Measurements from ENCODE around the gene ZBTB48.

Gene ZBTB48

GRCh38 chr1:6614019-6614928 lies 34.5 kb downstream of the ZBTB48 start:
- peak; percentile 45 for DNase-seq (ENCODE audit: low read depth)
- no peak for TF ChIP-seq CTCF (IDR thresholded peaks at IDR 0.05; ENCODE audit: insufficient read depth, low read depth, low read length, missing control alignments)
- H3K4me3 ChIP-seq (ENCODE audit: low read depth, low read length): peak overlapping the region; percentile 79

GRCh38 chr1:6614929-6615785 lies 35.4 kb downstream of the ZBTB48 start:
- DNase-seq (ENCODE audit: low read depth): no peak
- TF ChIP-seq CTCF (IDR thresholded peaks at IDR 0.05; ENCODE audit: insufficient read depth, low read depth, low read length, missing control alignments): no peak
- H3K4me3 ChIP-seq (ENCODE audit: low read depth, low read length): peak overlapping the region; percentile 79

- no peak for TF ChIP-seq CTCF (IDR thresholded peaks at IDR 0.05; ENCODE audit: insufficient read depth, low read depth, low read length, missing control alignments)
These were observed 39.3 kb downstream of the ZBTB48 start for GRCh38 chr1:6619045-6619444.

GRCh38 chr1:6621429-6622391 lies 41.9 kb downstream of the ZBTB48 start:
- DNase-seq (ENCODE audit: low read depth): no peak
- TF ChIP-seq CTCF (IDR thresholded peaks at IDR 0.05; ENCODE audit: insufficient read depth, low read depth, low read length, missing control alignments): no peak
- H3K4me3 ChIP-seq (ENCODE audit: low read depth, low read length): no peak overlapping the region

More at GRCh38 chr1:6619045-6619444, 39.3 kb downstream of the ZBTB48 start:
- DNase-seq (ENCODE audit: low read depth): no peak
- no peak overlapping the region for H3K4me3 ChIP-seq (ENCODE audit: low read depth, low read length)

- H3K4me3 ChIP-seq (ENCODE audit: low read depth, low read length): no peak overlapping the region
- DNase-seq (ENCODE audit: low read depth): no peak
- TF ChIP-seq CTCF (IDR thresholded peaks at IDR 0.05; ENCODE audit: insufficient read depth, low read depth, low read length, missing control alignments): no peak
These were observed 42.8 kb downstream of the ZBTB48 start for GRCh38 chr1:6622396-6623152.
